LNCAP (cell line): ENCODE data around the gene SAFB.

Source experiments
- TF ChIP-seq, protein P1 (sequence below): fragments of 450-650 bp; IDR thresholded peaks from 2 replicates; pipeline ENCODE4 v1.5.1; 2017; ENCODE audit warnings: mild to moderate bottlenecking

Gene SAFB

GRCh38 chr19:5696196-5697021 is 73.5 kb downstream of the SAFB start:
- TF ChIP-seq, protein P1, sequence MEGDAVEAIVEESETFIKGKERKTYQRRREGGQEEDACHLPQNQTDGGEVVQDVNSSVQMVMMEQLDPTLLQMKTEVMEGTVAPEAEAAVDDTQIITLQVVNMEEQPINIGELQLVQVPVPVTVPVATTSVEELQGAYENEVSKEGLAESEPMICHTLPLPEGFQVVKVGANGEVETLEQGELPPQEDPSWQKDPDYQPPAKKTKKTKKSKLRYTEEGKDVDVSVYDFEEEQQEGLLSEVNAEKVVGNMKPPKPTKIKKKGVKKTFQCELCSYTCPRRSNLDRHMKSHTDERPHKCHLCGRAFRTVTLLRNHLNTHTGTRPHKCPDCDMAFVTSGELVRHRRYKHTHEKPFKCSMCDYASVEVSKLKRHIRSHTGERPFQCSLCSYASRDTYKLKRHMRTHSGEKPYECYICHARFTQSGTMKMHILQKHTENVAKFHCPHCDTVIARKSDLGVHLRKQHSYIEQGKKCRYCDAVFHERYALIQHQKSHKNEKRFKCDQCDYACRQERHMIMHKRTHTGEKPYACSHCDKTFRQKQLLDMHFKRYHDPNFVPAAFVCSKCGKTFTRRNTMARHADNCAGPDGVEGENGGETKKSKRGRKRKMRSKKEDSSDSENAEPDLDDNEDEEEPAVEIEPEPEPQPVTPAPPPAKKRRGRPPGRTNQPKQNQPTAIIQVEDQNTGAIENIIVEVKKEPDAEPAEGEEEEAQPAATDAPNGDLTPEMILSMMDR, result no peak

GRCh38 chr19:5697022-5697889 is 74.4 kb downstream of the SAFB start:
- TF ChIP-seq, protein P1, result no peak

DNA sequence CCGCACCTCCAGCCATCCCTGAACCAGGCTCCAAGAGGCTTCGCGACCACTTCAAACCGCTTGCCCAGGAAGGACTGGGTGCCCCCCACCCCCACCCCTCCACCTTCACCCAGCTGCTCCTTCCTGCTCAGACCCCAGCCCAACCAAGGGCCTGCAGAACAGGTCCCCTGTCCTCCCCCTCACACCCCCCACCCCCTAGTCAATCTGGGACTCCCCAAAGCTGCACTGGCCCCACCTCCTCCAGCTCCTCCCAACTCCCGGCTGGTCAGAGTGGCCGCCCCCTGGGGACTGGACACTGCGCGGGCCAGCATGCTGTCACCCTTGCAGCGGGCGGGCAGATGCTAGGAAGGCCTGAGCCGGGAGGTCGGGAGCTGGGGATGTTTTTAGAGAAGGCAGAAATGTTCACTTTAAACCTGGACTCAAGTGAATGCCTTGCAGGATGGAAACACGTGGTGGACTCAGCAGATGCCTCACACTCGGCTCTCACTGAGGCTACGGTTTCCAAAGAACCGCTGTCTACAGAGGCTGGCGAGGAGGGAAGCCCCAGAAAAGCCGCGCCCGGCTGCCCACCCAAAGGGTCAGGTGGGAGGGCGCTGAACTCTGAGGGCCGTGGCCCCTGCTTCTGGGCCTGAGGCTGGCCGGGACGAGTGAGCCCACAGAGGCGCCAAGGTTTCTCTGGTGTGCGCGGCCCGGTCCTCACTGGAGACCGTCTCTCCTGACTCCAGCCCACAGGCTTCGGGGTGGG is 75.2 kb downstream of the SAFB start:
- TF ChIP-seq, protein P1, result no peak

GRCh38 chr19:5698635-5699422 is 75.9 kb downstream of the SAFB start:
- TF ChIP-seq, protein P1, result no peak

GRCh38 chr19:5700455-5701092 is 77.7 kb downstream of the SAFB start:
- TF ChIP-seq, protein P1, result no peak

- TF ChIP-seq, protein P1, result no peak
Observed at GRCh38 chr19:5703819-5704818, 81.2 kb downstream of the SAFB start.
